Stimulated activated CD4-positive, alpha-beta T cell treated with anti-CD3 and anti-CD28 coated beads, Interleukin-4, amount 100 ng/mL, for 48 hours (primary cell): Measurements from ENCODE around the gene PFKL.
"Not testable (repeated sequence)": the region's sequence is repeated elsewhere in the genome, so short reads cannot be mapped to it uniquely, and the experiment has no call there.

Experiments
- DNase-seq, 2 donors: peaks; one replicate each; pipeline ENCODE4 v3.0.0-alpha.2; 2020; ENCODE audit warnings: low read depth in 2 of 2

The PFKL gene

GRCh38 chr21:44279354-44280260, 20.2 kb upstream of the PFKL start:
- no peak for DNase-seq

- no peak for DNase-seq
Observed at GRCh38 chr21:44281801-44282200, 18.1 kb upstream of the PFKL start.

GRCh38 chr21:44282370-44282769, 17.5 kb upstream of the PFKL start:
- DNase-seq = no peak

- not testable (repeated sequence) for DNase-seq
Observed at GRCh38 chr21:44283211-44283785, 16.6 kb upstream of the PFKL start.

GRCh38 chr21:44283948-44284347, 15.9 kb upstream of the PFKL start:
- no peak for DNase-seq

GRCh38 chr21:44285138-44285992, 14.5 kb upstream of the PFKL start, which contains the start of gene AIRE:
AIRE (plus strand) TSS chr21:44285876; CDS start chr21:44286007, 131 bp downstream.
- no peak for DNase-seq

GRCh38 chr21:44286086-44286715, 13.7 kb upstream of the PFKL start:
- DNase-seq = no peak

GRCh38 chr21:44286716-44287632, 12.9 kb upstream of the PFKL start:
- no peak for DNase-seq

- no peak for DNase-seq
Observed at GRCh38 chr21:44288251-44289110, 11.4 kb upstream of the PFKL start.

- no peak for DNase-seq
Observed at GRCh38 chr21:44289381-44290010, 10.4 kb upstream of the PFKL start.

- DNase-seq = no peak
Observed at GRCh38 chr21:44290327-44291077, 9.4 kb upstream of the PFKL start.

GRCh38 chr21:44291078-44291935, 8.5 kb upstream of the PFKL start:
- no peak for DNase-seq

- no peak for DNase-seq
Observed at GRCh38 chr21:44291936-44292811, 7.7 kb upstream of the PFKL start.

- no peak for DNase-seq
Observed at GRCh38 chr21:44292812-44293195, 7.0 kb upstream of the PFKL start.

GRCh38 chr21:44293551-44294231, 6.2 kb upstream of the PFKL start:
- DNase-seq = no peak
